HuH-7.5 (cell line): ENCODE data around the gene TCERG1L.
"Not testable (repeated sequence)": the region's sequence is repeated elsewhere in the genome, so short reads cannot be mapped to it uniquely, and the experiment has no call there.

Experiments
- DNase-seq: peaks from one replicate; pipeline ENCODE4 v3.0.0; 2011; ENCODE audit warnings: low spot score

Gene TCERG1L

DNA sequence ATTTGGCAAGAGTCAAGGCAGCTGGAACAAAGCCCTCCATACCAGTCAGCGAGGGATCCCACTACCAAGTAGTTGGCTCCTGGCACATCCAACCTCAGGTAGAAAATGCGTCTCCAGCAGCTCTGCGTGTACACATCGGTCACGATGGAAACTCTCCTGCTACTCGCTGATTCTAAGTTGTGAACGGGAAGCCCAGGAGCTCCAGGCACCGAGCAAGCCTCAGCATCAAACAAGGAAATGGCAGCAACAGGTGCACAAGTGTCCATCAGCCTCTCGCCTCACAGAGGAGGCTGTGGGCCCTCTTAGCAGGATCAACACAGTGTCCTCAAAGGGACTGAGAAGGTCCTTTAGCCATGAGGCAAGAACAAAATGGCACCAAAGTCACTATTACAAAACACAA lies 127.0 kb downstream of the TCERG1L start:
- no peak for DNase-seq

DNA sequence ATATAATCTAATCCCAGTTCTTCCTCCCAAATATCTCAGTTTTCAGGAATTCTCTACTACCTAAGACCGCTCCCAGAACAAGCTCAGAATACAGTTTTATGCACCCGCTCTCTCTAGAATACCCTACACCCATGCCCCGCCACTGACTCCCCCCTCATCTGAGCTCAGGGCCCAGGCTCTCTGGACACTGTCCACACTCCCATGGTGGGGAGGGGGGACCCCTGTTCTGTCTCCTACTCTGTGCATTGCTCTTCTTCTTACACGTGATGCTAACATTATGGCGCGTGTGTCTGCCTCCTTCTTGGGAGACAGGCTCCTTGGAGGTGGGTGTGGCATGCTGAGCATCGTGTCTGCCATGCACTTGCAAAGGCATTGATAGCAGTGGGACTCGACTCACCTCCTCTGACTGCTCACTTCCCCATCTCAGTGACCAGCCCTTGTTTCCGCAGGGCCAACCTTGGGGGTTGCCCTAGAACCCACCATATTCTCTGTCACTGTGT lies 127.9 kb downstream of the TCERG1L start:
- no peak for DNase-seq

DNA sequence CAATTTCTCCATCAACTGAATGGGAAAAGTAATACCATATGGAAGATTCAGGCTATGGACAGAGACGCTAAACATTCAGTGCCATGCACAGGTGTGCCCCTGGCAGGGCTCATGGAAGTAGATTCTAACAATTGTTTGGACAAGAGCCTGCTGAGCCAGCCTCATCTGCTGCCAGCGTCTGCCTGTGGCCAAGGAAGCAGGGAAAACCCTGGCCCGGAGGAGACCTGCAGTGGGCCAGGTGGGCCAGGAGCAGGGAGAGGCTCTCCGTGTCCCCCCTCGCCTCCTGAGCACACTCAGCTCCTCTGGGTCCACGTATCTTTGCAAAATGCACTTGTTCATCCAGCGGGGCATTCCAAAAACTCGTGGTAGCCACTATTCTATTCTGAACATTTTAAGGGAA lies 130.1 kb downstream of the TCERG1L start:
- DNase-seq, result no peak

DNA sequence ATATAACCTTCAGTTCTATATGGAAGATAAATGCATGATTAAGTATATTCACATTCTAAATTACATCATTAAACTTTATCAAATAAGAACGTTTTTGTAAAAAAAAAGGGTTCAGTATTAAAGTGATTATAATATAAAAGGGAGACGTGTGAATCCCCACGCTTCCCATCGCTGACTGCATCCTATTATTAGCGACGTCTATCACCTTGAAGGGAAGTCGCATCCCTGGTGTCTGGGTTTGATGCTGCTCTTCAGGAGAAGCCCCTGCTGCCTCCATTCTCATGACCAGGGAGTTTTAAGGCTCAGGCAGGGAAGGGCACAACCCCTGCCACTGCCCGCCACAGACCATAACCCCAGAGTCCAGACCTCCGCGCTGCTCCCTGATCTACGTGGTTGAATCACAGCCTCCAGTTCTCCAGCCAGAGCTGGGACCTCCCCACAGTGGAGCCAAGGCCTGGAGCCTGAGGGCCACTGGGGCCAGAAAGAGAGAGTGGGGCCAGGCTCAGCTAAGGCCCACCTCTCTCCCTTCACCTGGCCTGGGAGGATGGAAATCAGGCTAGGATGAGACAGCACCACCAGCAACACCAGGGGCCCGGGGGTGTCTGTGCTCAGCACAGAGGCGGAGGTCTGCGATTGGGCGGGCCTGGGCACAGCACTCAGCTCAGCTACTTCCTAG lies 130.6 kb downstream of the TCERG1L start:
- DNase-seq, result no peak

DNA sequence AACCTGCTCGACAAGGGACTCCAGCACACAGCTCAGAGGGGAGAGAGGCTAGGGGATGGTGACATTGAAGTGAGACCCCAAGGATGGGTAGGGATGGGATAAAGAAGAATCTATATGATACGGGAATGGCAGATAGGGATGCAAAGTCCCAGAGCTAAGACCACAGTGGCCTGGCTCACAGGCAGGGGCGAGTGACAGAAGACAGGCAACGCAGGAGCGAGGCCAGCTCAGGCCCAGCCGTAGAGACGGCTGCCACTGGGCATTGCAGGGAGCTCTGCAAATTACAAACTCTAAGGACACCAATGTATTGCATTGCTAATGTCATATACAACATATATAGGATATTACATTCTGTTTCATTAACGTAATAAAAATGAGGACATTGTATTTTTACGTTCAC lies 131.4 kb downstream of the TCERG1L start:
- DNase-seq, result no peak

DNA sequence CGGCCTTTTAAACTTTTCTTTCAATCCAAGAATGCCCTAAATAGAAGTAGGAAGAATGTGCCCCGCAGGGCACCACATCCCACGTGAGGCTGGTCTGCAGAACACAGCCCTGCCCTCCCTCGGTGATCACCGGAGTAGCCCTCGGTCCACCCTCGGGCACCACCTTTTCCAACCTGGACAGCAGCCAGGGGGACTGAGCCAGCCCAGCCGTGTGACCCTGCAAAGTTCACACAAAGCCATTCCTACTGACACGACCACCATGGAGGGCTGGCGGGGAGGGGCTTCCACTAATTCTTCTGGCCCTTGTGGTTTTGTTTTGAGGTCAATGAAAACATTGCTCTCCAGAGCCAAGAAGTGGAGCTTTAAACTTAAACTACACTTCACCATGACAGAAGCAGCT lies 132.2 kb downstream of the TCERG1L start:
- DNase-seq, result no peak

DNA sequence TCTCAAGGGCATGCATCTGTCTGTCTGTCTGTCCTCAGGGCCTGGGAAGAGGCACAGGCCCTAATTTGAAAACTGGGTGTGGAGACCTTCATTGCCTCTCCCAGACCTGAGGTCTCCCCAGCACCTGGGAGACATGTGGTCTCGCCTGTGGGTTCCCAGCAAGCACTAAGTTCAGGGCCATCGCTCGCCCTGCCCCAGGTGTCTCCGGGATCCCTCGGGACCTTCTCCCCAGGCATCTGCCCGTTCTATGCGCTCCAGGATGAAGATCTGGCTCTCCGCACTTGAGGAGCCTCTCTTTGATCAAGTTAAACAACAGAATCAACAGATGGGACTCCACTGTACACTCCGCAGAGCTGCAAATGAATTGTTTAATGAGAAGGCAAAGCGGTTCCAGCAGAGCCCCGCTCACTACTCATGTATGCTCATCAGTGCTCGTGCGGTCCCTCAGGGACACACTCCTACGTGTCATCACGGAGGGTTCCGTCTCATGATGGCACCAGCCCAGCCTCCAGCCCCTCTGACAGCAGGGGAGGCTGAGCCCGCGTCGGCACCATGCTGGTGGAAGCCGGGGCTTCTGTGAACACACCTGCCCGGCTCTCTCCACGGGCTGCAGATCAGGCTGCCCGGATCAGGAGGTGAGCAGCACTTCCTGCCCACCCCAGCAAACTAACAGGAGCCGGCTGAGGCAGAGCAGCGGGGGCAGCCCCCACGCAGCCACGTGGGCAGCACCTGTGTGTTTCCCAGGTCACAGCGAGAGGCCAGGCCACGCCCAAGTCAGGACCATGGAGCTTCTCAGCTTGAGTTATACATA lies 132.8 kb downstream of the TCERG1L start:
- no peak for DNase-seq

DNA sequence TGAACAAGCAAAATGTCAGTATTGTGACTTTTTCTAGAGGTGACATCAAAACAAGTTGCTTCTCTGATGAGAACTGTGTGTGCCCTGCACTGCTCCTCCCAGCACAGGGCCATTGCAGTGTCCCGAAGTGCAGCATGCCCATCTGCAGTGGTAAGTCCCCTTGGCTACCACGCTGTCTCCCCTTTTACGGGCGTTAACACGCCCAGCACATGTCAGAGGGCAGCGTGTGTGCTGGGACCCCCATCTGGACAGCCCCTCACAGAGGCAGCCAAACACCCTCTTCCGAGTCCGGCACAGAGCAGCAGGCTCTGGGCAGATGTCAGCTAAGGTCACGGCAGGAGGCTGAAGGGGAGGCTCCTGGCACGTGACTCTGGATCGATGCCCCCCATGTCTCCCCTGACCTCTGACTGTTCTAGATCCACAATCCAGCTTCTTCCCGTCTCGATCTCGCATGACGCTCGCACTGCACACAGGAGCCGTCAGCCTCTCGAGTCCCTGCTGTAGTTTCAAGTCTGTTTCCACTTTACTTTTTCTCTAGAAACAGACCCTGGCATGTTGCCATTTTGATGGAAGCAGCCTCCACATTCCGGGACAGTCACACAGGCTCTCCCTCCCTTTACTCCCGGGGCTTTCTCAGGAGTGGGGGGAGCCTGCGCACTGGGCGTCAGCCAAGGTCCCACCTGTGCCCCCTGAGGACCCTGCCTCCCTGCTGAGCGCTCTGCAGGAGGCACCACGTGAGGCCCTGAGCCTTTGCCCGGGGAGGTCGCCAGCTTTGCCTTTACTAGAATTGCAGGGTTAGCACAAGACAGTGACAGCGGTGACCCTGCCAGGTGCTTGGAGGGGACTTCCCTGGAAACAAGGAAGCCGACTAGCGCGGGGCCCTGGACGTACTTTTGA lies 133.8 kb downstream of the TCERG1L start:
- no peak for DNase-seq

DNA sequence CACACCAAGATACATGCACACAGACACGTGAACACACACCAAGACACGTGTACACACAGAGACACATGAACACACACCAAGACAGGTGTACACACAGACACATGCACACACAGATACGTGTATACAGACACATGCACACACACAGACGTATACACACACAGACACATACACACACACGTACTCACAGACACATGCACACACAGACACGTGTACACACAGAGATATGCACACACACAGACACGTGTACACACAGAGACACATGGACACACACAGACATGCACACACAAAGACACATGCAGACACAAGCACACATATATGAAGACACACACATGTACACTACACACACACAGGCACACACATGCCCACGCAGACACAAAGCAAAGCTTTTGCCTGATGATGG lies 134.6 kb downstream of the TCERG1L start:
- DNase-seq, result no peak

DNA sequence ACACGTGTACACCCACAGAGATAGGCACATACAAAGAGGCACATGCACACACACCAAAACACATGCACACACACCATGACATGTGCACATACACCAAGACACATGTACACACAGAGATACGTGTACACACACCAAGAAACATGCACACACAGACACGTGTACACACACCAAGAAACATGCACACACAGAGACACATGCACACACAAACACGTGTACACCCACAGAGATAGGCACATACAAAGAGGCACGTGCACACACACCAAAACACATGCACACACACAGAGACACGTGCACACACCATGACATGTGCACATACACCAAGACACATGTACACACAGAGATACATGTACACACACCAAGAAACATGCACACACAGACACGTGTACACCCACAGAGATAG lies 135.2 kb downstream of the TCERG1L start:
- not testable (repeated sequence) for DNase-seq

DNA sequence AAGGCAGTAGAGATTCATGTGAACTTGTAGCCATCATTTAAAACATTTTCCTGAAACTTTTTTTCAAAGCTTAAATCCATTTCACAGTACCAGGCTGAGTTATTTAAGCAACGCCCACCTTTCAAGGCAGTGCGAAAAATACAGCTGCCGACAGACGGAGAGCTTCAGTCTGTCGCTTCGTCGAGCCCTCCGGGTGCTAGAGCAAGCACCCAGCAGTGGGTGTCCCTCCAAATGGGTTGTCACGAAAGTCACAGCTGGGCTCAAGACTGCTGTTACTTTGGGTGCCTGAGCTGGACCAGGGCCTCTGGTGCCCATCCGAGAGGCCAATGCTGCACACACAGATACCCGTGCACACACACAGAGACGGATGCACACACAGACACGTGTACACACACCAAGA lies 135.6 kb downstream of the TCERG1L start:
- no peak for DNase-seq

DNA sequence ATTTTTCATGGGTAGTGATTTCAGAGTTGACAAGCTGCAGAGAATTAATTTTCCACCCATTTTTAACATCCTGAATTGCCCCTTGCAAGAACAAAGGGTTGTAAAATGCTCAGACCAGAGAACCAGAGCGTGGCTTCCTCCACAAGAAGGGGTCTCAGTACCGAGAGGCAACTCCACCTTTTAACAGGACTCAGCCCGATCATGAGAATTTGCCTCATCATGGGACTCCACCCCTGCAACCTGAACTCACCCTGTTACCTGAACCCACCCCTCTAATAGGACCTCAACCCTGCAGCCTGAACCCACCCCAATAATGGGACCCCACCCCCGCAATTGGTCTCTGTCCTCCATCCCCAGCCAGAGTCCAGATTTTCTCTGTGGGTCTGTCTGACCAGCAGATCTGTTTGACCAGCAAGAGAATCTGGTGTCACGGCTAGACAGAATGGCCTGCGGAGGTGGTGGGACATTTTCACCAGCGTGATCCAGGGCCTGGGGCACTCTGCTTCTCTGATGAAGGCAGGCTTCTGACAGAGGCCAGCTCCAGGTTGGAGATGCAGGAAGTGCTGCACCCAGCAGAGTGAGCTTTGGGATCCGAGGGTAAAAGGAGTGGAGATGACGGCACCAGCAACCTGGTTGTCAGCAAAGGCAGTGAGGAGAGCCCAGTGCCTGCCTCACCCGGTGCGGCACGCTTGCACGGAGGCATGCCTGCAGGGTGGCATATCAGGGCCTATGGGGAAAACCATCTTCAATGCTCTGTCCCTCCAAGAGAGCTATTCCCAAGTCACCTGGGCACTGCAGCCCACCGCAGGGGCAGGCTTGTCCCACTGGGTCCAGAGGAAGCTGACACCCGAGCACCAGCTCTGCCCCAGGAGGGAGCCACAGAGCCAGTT lies 136.6 kb downstream of the TCERG1L start:
- DNase-seq, result no peak

DNA sequence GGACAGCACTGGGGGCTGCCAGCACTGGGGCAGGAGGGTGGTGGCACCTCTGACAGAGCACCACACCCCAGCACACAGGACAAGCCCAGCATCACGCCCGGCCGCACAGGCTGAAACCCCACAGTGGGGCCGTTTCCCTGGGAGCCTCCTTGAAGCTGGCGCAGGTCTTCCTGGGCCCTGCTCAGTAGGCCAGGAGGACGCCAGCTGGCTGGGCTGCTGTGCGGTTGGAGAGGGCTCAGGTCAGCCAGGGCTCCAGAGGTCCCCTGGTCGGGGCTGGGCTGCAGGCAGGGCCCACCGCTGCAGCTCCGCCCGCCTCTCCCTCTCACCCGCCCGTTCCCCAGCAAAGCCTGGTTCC lies 137.3 kb downstream of the TCERG1L start:
- no peak for DNase-seq

DNA sequence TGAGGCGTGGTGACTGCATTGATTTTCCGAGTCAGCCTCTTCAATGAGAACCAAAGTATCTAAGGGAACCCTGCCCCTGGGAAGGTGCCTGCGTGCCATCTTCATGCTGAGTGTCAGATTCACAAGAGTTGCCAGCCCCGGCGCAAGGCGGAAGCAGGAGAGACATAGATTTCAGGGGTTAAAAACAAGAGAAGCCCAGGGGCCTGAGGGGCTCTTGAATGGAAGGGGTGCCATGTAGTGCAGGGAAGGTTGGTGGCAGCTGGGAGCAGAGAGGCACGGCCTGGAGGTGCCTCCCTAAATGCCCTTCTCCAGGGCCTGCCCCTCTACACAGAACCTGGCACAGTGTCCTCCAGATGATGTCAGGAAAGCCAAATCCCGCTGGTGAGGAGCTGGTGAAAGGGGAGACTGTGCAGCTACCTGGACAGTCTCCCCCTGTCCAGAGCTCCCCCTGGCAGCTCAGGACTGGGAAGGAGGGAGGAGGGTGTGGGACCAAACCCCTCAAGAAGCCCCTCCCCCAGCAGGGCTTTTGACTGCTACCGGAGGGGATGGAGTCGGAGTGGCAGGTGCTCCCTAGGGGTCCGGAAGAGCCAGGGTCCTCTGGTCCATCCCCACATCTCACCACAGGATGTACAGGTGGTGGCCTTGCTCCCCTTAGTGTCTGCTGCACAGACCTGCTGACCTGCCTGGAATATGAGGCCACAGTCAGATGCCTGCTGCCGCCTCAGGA lies 137.9 kb downstream of the TCERG1L start:
- DNase-seq, result no peak

DNA sequence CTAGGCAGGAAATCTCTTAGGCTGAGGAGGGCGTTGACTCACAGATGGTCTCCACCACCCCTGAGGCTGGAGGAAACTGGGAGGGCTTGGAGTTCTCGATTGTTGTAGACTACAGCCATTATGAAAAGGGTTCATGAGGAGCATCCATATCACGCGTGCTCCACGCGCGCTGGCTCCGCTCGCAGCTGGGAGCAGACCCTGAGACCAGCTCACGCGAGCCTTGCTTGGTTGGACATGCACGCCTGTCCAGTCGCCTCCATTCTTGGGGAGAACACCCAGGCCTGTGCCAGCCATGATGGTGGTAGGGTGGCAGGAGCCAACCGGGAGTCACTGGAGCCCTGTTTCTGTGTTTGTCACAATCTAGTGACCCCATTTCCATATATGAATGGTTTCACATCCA lies 139.1 kb downstream of the TCERG1L start:
- no peak for DNase-seq

DNA sequence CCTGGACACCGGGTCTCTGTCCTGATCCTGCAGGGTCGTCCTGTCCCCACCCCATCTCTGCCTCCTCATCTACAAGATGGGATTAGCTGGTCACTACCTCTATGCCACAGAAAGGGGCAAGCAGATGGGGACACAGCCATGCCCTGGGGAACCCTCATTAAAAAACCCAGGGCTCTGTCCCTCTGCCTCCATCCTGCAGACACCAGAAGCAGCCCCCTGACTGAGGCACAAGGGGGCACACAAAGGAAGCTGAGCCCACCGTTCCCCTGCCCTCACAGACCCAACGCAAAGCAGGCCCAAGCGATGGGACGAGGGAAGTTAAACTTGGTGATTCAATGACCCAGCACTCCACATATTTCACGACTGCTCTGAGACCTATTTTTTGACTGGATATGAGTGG lies 142.4 kb downstream of the TCERG1L start:
- no peak for DNase-seq

DNA sequence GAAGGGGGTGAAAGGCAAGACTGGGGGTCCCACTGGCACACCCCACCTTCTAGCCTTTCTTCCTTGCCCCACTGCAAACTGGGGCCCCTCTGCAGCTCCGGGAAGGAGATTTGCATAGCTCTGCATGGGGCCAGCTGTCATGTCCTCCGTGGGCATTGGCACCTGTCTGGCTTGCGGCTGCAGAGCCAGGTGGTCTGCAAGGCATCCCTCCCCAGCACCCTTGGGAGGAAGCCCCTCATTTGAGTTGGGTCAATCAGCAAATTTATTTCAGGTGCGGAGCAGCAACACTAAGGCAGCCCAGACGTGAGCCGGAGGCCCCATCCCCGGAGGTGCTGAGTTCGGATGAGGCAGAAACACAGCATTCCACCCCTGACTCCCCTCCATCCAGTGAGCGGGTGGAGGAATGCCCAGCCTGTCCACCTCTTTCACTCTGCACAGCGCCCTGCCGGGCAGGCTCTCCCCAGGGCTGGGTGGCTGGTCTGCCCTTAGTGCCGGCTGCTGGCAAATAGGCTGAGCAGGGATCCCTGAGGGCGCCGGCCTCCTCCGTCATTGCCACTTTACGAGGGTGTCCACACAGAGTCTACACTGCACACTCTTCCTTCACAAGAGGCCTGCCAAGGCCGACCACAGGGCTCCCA lies 143.2 kb downstream of the TCERG1L start:
- DNase-seq, result no peak

DNA sequence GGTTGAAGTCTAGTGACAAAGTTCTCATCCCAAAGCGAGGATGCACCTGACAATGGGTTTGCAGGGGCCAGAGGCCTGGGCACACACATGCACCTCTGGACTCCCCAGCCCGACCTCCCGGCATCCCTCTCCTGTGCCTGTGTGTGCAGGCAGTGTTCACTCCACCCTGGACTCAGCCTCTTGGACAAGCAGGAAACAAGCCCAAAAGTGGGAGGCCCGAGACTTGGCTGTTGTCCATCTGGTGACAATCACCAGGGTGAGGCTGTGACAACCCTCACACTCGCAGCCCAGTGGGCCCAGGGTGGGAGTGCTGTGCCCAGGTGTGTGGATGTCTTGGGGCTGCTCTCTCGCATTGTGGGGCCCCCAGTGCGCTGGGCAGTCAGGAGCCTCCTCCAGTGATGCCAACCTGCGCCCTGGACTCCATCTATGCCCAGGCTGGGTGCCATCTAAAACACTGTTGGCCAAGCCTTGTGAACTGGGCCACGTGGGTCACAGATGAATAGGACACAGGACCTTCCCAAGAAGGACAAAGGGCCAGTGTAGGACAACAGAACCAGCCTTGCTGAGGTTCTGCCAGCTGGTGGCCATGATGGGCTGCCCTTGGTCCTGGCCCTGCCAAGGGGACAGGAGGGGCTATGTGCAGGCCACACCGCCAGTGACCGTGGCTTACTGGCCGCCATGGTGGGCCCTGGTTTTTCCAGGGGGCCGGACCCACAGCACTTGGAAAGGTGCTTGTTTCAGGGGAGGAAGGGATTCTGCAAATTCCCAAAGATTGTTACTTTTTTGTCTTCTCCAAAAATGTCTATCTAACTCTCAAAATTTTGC lies 144.3 kb downstream of the TCERG1L start:
- no peak for DNase-seq

DNA sequence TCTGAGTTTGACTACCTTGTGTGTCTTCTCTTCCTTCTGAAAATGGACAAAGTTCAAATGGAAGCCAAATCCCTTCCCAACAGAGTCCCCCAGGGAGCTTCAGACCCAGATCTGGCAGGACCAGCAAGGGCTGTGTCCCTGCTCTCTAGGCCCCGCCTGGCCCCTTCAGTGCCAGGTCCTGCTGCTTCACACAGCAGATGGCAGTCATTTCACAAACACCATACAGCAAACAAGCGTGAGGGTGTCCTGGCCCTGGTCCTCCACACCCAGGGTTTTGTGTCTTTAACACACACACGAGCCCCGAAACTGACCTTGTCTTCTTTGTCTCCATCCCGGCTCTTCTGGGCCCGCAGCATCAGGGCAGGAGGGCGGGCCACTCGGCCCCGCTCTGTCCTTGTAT lies 145.0 kb downstream of the TCERG1L start:
- no peak for DNase-seq

DNA sequence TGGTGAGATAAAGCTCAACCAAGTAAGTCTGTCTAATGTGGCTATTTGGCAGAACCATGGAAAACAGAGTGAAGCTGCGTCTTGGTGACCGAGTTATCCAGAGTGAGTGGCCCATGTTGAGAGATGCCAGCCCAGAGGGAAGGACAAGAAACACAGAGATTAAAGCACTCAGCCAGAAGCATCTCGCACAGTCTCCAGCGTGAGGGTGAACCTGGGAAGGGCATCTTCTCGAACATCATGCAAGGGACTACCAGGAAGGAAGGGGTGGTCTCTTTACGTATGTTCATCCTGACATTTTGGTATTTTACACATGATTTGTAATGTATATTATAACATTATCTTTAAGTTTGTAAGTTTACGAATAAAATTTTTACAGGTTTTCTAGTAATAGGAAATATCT lies 146.4 kb downstream of the TCERG1L start:
- DNase-seq, result no peak
